ENCODE measurements around the gene C22orf39. TPM values are rescaled to one million over a fixed set of nuclear protein-coding genes. Genes with fewer than 3 reads are reported as not detected.
"Not testable (repeated sequence)": the region's sequence is repeated elsewhere in the genome, so short reads cannot be mapped to it uniquely, and the experiment has no call there.

C22orf39 gene
- total RNA-seq, 6 donors from 2014 or later: 29.1 to 48.6 (median 43.6) TPM

DNA sequence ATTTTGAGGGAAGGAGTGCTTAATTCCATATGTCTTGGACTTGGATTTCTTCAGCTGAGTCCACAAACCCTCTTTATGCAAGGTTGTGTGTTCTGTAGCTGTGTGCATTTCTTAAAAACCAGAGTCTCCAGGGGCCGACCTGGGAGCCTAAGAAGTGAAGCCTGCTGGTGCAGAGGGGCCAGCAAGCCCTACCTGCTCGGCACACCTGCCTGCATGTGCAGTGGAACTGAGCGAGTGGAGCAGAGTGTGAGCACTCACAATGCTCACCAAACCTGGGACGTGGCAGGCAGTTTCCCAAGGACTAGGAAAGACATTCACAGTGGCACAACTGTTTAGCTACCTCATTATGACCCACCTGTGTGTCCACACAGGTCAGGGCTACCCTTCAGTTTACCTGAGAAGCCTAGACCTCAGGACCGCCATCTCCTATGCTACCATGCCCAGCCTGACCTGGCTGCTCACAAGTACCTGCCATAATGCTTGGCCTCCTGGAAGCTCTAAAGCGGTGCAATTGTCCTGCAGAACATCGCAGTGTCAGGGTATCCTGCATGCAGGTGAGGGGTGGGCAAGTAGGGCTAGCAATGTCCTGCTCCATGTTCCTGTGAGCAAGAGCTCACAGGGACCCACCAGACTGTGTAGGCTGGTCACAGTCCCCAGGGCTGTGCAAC lies 3.8 kb downstream of the C22orf39 start:
- ATAC-seq (ENCODE audit: low FRiP score in 2 of 2) (no peak), DNase-seq (peak in 1 of 2 donors; percentile 1)
- Histone ChIP-seq H3K4me1 (peaks cover 19 to 40% (median 24%) of the 10 kb centered on the region in 4 donors), H3K4me3 (no peak overlapping the region), H3K36me3 (peaks cover 0 to 34% (median 10%) of the 10 kb centered on the region in 4 donors), H3K9me3 (no peaks in the 10 kb centered on the region), H3K27me3 (no peaks in the 10 kb centered on the region), H3K27ac (no peak overlapping the region)
- TF ChIP-seq POLR2AphosphoS5 (IDR thresholded peaks at IDR 0.05): no peak
- no peak for TF ChIP-seq POLR2A (IDR thresholded peaks at IDR 0.05)
- TF ChIP-seq, protein P1, sequence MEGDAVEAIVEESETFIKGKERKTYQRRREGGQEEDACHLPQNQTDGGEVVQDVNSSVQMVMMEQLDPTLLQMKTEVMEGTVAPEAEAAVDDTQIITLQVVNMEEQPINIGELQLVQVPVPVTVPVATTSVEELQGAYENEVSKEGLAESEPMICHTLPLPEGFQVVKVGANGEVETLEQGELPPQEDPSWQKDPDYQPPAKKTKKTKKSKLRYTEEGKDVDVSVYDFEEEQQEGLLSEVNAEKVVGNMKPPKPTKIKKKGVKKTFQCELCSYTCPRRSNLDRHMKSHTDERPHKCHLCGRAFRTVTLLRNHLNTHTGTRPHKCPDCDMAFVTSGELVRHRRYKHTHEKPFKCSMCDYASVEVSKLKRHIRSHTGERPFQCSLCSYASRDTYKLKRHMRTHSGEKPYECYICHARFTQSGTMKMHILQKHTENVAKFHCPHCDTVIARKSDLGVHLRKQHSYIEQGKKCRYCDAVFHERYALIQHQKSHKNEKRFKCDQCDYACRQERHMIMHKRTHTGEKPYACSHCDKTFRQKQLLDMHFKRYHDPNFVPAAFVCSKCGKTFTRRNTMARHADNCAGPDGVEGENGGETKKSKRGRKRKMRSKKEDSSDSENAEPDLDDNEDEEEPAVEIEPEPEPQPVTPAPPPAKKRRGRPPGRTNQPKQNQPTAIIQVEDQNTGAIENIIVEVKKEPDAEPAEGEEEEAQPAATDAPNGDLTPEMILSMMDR (IDR thresholded peaks at IDR 0.05): no peak
- TF ChIP-seq EP300 (IDR thresholded peaks at IDR 0.05): no peak
- WGBS, 2 donors: 76 to 85% methylated on average over 3 to 7 of the region's 7 CpGs

DNA sequence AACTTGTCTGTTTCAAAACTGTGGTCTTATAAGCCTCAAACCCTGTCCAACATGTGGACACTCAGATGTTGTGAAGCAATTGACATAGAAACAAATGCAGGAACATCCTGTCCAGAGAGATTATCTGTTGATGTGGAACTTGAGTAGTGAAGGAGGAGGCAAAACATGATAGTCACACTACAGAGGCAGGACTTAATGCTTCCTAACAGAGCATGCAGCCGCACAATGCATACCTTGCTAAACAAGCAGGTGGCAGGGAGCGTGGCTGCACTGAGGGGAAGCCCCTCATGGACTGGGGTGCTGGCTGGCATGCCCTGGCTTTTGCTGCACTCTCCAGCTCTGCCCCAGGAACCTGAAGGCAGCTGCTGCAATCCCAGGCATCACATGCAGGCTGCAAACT lies 5.3 kb downstream of the C22orf39 start:
- H3K9me3 ChIP-seq: no peaks in the 10 kb centered on the region
- WGBS, 2 donors: 90 to 100% methylated on average over 2 of the region's 2 CpGs
- H3K27me3 ChIP-seq: no peaks in the 10 kb centered on the region
- H3K36me3 ChIP-seq: peaks cover 0 to 38% (median 12%) of the 10 kb centered on the region in 4 donors
- peaks cover 12 to 31% (median 16%) of the 10 kb centered on the region in 4 donors for H3K4me1 ChIP-seq
- DNase-seq: peak in 1 of 2 donors; percentile 2
- TF ChIP-seq POLR2AphosphoS5 (IDR thresholded peaks at IDR 0.05) (no peak), POLR2A (IDR thresholded peaks at IDR 0.05) (no peak), EP300 (IDR thresholded peaks at IDR 0.05) (no peak)
- TF ChIP-seq, protein P1 (IDR thresholded peaks at IDR 0.05): no peak
- no peak for ATAC-seq (ENCODE audit: low FRiP score in 2 of 2)
- no peak overlapping the region for H3K27ac ChIP-seq
- no peak overlapping the region for H3K4me3 ChIP-seq

DNA sequence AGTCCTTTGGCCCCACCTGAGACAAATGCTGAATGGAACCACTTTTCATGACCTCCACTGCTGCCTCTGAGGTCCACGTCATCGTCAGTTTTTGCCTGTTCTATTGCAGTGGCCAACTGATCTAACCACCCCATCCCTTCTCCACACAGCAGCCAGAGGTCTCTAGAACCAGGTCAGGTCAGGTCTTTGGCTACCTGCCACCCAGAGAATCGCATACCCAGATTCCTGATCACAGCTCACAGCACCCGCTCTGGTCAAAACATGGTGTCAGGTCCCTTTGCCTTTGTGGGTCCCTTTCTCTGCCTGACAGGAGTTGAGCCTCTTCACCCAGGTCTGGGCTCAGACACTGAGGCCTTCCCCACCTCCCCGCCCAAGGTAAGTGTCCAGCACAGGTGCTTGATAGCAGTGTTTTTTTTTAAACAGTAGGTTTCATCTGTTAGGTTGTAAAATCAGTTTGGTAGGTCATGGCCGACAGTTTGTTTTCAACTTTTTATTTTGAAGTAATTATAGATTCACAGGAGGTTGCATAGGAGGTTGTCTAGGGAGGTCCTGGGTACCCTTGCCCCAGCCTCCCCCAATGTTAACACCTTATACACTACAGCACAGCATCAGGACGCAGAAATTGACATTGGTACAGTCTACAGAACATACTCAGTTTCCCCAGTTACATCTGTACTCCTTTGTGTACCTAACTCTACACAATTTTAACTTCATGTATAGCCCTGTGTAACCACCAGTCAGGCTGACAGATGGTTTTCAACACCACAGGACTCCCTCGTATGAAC lies 6.9 kb downstream of the C22orf39 start:
- H3K36me3 ChIP-seq: peaks cover 2 to 53% (median 20%) of the 10 kb centered on the region in 4 donors

GRCh38 chr22:19438298-19438697 lies 9.2 kb downstream of the C22orf39 start:
- no peaks in the 10 kb centered on the region for H3K9me3 ChIP-seq
- no peaks in the 10 kb centered on the region for H3K27me3 ChIP-seq
- ATAC-seq (ENCODE audit: low FRiP score in 2 of 2) (no peak), DNase-seq (no peak)
- no peak overlapping the region for H3K27ac ChIP-seq
- no peak overlapping the region for H3K4me3 ChIP-seq
- no peak for TF ChIP-seq POLR2A (IDR thresholded peaks at IDR 0.05)
- no peak for TF ChIP-seq POLR2AphosphoS5 (IDR thresholded peaks at IDR 0.05)
- TF ChIP-seq, protein P1 (IDR thresholded peaks at IDR 0.05): no peak
- TF ChIP-seq EP300 (IDR thresholded peaks at IDR 0.05): no peak
- peaks cover 1 to 10% (median 2%) of the 10 kb centered on the region in 4 donors for H3K4me1 ChIP-seq
- peaks cover 4 to 51% (median 16%) of the 10 kb centered on the region in 4 donors for H3K36me3 ChIP-seq
- WGBS, 2 donors: 83 to 93% methylated on average over 7 of the region's 7 CpGs

More for the DNA sequence above, 6.9 kb downstream of the C22orf39 start:
- ATAC-seq (ENCODE audit: low FRiP score in 2 of 2) (no peak), DNase-seq (no peak)
- no peak overlapping the region for H3K4me3 ChIP-seq
- no peaks in the 10 kb centered on the region for H3K27me3 ChIP-seq
- WGBS, 2 donors: 87 to 95% methylated on average over 7 of the region's 8 CpGs
- H3K27ac ChIP-seq: no peak overlapping the region
- H3K9me3 ChIP-seq: no peaks in the 10 kb centered on the region
- TF ChIP-seq, protein P1 (IDR thresholded peaks at IDR 0.05): no peak
- no peak for TF ChIP-seq EP300 (IDR thresholded peaks at IDR 0.05)
- no peak for TF ChIP-seq POLR2AphosphoS5 (IDR thresholded peaks at IDR 0.05)
- no peak for TF ChIP-seq POLR2A (IDR thresholded peaks at IDR 0.05)
- H3K4me1 ChIP-seq: peaks cover 0 to 19% (median 4%) of the 10 kb centered on the region in 4 donors

- 93 to 94% methylated on average over 9 of the region's 9 CpGs for WGBS, 2 donors
- H3K9me3 ChIP-seq; ATAC-seq (ENCODE audit: low FRiP score in 2 of 2); H3K4me3 ChIP-seq; DNase-seq; H3K27me3 ChIP-seq; H3K27ac ChIP-seq: not testable (repeated sequence)
- peaks cover 6 to 15% (median 9%) of the 10 kb centered on the region in 4 donors for H3K4me1 ChIP-seq
- H3K36me3 ChIP-seq: peaks cover 4 to 49% (median 16%) of the 10 kb centered on the region in 4 donors
Measured at GRCh38 chr22:19436444-19437161, 10.9 kb downstream of the C22orf39 start.
